GM12878 (cell line): ENCODE results near the gene ZYX. TPM values are rescaled to one million over a fixed set of nuclear protein-coding genes. Genes with fewer than 3 reads are reported as not detected.

ENCODE experiments used
- ATAC-seq: fragments of 200-7000 bp; cut with Tn5 transposase; 3 replicates; pipeline ENCODE4 v1.9.1; 2020; ENCODE audit warnings: mild to moderate bottlenecking, moderate library complexity
- BruUV-seq: library from RNA; stranded (reverse); fragments of 400-500 nt; replicated peaks from 2 replicates; lab custom pipeline; 2021; lab: Mats Ljungman, UMichigan
- CTCF ChIA-PET: fragments of 300-600 bp; sonication (Branson Sonifier 250); formaldehyde crosslinking; extraction: SDS; loops from one replicate; lab custom pipeline; 2021; ENCODE audit warnings: inconsistent platforms; lab: Yijun Ruan, JAX
- POLR2A ChIA-PET: fragments of 350-600 bp; formaldehyde crosslinking; extraction: SDS; loops from one replicate; lab custom pipeline; 2021; ENCODE audit warnings: inconsistent platforms; lab: Charles Lee
- RAD21 ChIA-PET: fragments of 300-600 bp; sonication (Branson Sonifier 250); formaldehyde crosslinking; loops from one replicate; lab custom pipeline; 2023; ENCODE audit warnings: antibody characterized with exemption; ENCODE audit not compliant: unreplicated experiment; lab: Charles Lee
- SMC1A ChIA-PET: fragments of 300-600 bp; sonication (Branson Sonifier 250); formaldehyde crosslinking; loops from one replicate; lab custom pipeline; 2023; ENCODE audit not compliant: unreplicated experiment, uncharacterized antibody; lab: Charles Lee
- DNase-seq: peaks from one replicate; pipeline ENCODE4 v3.0.0-alpha.2; 2011; ENCODE audit warnings: low read depth, low spot score
- FAIRE-seq: peaks from 3 replicates; lab custom pipeline; 2011; peaks lifted over from hg19 to GRCh38; lab: Jason Lieb, UNC
- H2AFZ ChIP-seq: 2 replicates; pipeline ENCODE4 v1.6.0; 2011; ENCODE audit warnings: low read depth, low read length, control low read depth; ENCODE audit not compliant: control insufficient read depth
- H3K27ac ChIP-seq: 2 replicates; pipeline ENCODE4 v1.5.1; 2011; ENCODE audit warnings: control low read depth; ENCODE audit not compliant: control insufficient read depth, insufficient read depth
- H3K27me3 ChIP-seq, 2 experiments: replicated peaks in 1 of 2; 2 replicates each; pipeline versions ENCODE4 v1.6.0 to v1.6.1; 2011; ENCODE audit warnings: low read length in 1 of 2; ENCODE audit not compliant: control insufficient read depth in 2 of 2, insufficient read depth in 2 of 2
- H3K36me3 ChIP-seq, 2 experiments: 2 replicates each; pipeline ENCODE4 v1.5.1; 2011; ENCODE audit warnings: low read length in 1 of 2; ENCODE audit not compliant: control insufficient read depth in 2 of 2, insufficient read depth in 2 of 2
- H3K4me1 ChIP-seq: 2 replicates; pipeline ENCODE4 v1.6.1; 2011; ENCODE audit warnings: mild to moderate bottlenecking, low read length, moderate library complexity, mixed read lengths; ENCODE audit not compliant: control insufficient read depth, insufficient read depth
- H3K4me2 ChIP-seq: 2 replicates; pipeline ENCODE4 v1.6.0; 2011; ENCODE audit warnings: control low read depth; ENCODE audit not compliant: control insufficient read depth, insufficient read depth
- H3K4me3 ChIP-seq: fragments of 200-600 bp; sonication (generic); 2 replicates; pipeline ENCODE4 v1.5.1; 2016
- H3K79me2 ChIP-seq: 2 replicates; pipeline ENCODE4 v1.6.0; 2011; ENCODE audit warnings: low read length; ENCODE audit not compliant: control insufficient read depth, insufficient read depth
- H3K9ac ChIP-seq: 2 replicates; pipeline ENCODE4 v1.8.0; 2011; ENCODE audit warnings: low read length, control low read depth, mixed read lengths; ENCODE audit not compliant: control insufficient read depth, insufficient read depth
- H3K9me3 ChIP-seq: replicated peaks from 3 replicates; pipeline ENCODE4 v1.5.1; 2011; ENCODE audit warnings: mild to moderate bottlenecking, low read length; ENCODE audit not compliant: control insufficient read depth, insufficient read depth
- H4K20me1 ChIP-seq: 2 replicates; pipeline ENCODE4 v1.6.0; 2011; ENCODE audit not compliant: control insufficient read depth, insufficient read depth
- DPF2 ChIP-seq: fragments of 450-650 bp; IDR thresholded peaks from 2 replicates; pipeline ENCODE4 v1.6.1; 2017; ENCODE audit warnings: mild to moderate bottlenecking
- EED ChIP-seq: sonication (generic); IDR thresholded peaks from 2 replicates; pipeline ENCODE4 v1.6.1; 2016; ENCODE audit warnings: antibody characterized with exemption, low read depth
- GATAD2B ChIP-seq: fragments of 450-650 bp; conservative IDR thresholded peaks from 2 replicates; pipeline ENCODE4 v1.6.1; 2017; ENCODE audit warnings: low read depth, mild to moderate bottlenecking, moderate library complexity
- IKZF1 ChIP-seq: fragments of 450-650 bp; conservative IDR thresholded peaks from 2 replicates; pipeline ENCODE4 v1.6.1; 2017; ENCODE audit warnings: antibody characterized with exemption, mild to moderate bottlenecking
- IKZF2 ChIP-seq, 2 experiments: fragments of 450-650 bp; IDR thresholded peaks; 2 replicates each; pipeline ENCODE4 v1.6.1; 2017; ENCODE audit warnings: mild to moderate bottlenecking in 2 of 2, moderate library complexity in 2 of 2
- SMARCA5 ChIP-seq: fragments of 450-650 bp; IDR thresholded peaks from 2 replicates; pipeline ENCODE4 v1.6.1; 2017; ENCODE audit warnings: mild to moderate bottlenecking
- whole genome bisulfite sequencing: methylation state at CpG from one replicate; pipeline ENCODE4 v1.1.6; 2016; ENCODE audit warnings: low lambda C conversion rate; ENCODE audit not compliant: insufficient replicate concordance, insufficient coverage; ENCODE audit errors: missing lambda C conversion rate; 5-methylcytosine and 5-hydroxymethylcytosine counted together
- in situ Hi-C: fragments of 300-500 bp; cut with MboI; formaldehyde crosslinking; loops from 9 replicates; pipeline ENCODE4 v1.14.3; 2018; ENCODE audit warnings: mixed read lengths
- intact Hi-C: fragments of 100-400 bp; cut with micrococcal nuclease; formaldehyde crosslinking; loops from one replicate; pipeline ENCODE4 v1.14.2; 2022; ENCODE audit not compliant: unreplicated experiment
- polyA plus RNA-seq, 11 experiments: library from polyadenylated mRNA; depleted of rRNA in 4 of 11; unstranded in 6 of 11; stranded (reverse) in 5 of 11; fragments of >200 nt; fragmentation: Nextera tagmentation in 4 of 11; fragmentation: Illumina TruSeq in 1 of 11; extraction: Ambion mirVana in 4 of 11; extraction: Trizol in 1 of 11; gene quantifications; 1 replicate in 1 of 11; 2 replicates in 10 of 11; pipeline versions ENCODE4 v1.2.1 to v1.2.3, GENCODE V29; 2011 to 2016; ENCODE audit warnings: inconsistent platforms in 2 of 11, missing spikeins in 2 of 11, low read depth in 1 of 11
- total RNA-seq, 4 experiments: library from RNA; depleted of rRNA in 3 of 4; stranded (reverse); fragments of >200 nt in 3 of 4; fragmentation: Illumina TruSeq in 1 of 4; extraction: Trizol in 1 of 4; gene quantifications; 2 replicates each; pipeline versions ENCODE4 v1.2.1 to v1.2.3, GENCODE V29; 2013 to 2021
- TF ChIP-seq, protein P1 (sequence below): IDR thresholded peaks from 2 replicates; pipeline ENCODE4 v1.6.1; 2012; ENCODE audit warnings: low read depth, low read length, improper control_type of control experiment
- TF ChIP-seq, protein P2 (sequence below): fragments of 450-650 bp; IDR thresholded peaks from 2 replicates; pipeline ENCODE4 v1.6.1; 2016; ENCODE audit warnings: mild to moderate bottlenecking
- TF ChIP-seq, protein P3 (sequence below): IDR thresholded peaks from 2 replicates; pipeline ENCODE4 v1.6.1; 2012; ENCODE audit warnings: low read length, inconsistent platforms
- TF ChIP-seq, protein P4 (sequence below): fragments of 450-650 bp; IDR thresholded peaks from 2 replicates; pipeline ENCODE4 v1.6.1; 2016; ENCODE audit warnings: mild to moderate bottlenecking, moderate library complexity, borderline replicate concordance

ZYX gene
- total and polyA plus RNA-seq, 10 of the 15 experiments (the other 5 are each of a cell fraction or from before 2014, with no cell fraction given), result 2.1 to 100 (median 27.6) TPM

DNA sequence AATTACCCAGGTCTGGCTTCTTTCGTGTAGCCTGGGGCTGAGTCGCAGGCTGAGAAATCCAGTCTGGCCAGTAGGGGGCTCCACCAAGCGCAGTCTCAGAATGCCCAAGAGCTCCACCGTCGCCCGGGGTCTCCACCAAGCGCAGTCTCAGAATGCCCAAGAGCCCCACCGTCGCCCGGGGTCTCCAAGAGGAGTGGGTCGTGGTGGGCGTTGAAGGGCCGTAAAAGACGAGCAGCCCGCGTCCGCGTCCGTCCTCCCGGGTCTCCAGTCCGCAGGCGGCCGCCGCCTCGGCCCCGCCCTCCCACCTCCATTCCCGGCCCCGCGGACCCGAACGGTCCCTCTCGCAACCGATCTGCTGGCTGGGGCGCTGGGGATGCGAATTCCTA is 892 bp upstream of the ZYX start (continued):
- TF ChIP-seq, protein P1, sequence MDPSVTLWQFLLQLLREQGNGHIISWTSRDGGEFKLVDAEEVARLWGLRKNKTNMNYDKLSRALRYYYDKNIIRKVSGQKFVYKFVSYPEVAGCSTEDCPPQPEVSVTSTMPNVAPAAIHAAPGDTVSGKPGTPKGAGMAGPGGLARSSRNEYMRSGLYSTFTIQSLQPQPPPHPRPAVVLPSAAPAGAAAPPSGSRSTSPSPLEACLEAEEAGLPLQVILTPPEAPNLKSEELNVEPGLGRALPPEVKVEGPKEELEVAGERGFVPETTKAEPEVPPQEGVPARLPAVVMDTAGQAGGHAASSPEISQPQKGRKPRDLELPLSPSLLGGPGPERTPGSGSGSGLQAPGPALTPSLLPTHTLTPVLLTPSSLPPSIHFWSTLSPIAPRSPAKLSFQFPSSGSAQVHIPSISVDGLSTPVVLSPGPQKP, result peak; percentile 47; the same call in 1 of the 2 replicates
- peak; percentile 70 for TF ChIP-seq SMARCA5
- TF ChIP-seq, protein P2, sequence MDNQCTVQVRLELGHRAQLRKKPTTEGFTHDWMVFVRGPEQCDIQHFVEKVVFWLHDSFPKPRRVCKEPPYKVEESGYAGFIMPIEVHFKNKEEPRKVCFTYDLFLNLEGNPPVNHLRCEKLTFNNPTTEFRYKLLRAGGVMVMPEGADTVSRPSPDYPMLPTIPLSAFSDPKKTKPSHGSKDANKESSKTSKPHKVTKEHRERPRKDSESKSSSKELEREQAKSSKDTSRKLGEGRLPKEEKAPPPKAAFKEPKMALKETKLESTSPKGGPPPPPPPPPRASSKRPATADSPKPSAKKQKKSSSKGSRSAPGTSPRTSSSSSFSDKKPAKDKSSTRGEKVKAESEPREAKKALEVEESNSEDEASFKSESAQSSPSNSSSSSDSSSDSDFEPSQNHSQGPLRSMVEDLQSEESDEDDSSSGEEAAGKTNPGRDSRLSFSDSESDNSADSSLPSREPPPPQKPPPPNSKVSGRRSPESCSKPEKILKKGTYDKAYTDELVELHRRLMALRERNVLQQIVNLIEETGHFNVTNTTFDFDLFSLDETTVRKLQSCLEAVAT, result 0 out of 2 replicates have a peak, but pooled peaks have one; percentile 30
- TF ChIP-seq, all 136 proteins: peak for 15

DNA sequence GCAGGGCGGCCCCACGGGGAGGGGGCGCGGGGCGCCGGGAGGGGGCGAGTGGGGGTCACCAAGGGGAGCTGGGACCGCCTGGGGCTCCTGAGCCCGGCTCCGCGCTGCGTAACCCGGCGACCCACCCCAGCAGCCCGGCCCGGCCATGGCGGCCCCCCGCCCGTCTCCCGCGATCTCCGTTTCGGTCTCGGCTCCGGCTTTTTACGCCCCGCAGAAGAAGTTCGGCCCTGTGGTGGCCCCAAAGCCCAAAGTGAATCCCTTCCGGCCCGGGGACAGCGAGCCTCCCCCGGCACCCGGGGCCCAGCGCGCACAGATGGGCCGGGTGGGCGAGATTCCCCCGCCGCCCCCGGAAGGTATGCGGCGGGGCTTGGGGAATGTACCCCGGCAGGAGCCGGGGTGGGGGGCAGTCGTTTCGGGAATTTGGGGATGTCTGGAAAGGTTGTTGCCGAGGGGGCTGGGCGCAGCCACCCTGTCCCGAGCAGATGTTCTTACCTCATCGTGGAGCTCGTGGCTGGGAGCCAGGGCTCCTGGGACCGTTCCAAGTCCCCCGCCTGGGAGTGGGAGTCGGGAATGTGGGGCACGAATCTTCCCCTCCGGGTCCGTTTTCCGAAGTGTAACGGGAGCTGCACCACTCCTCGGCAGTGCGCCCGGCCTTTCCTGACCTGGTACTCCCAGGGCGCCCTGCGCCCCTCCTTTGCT is 431 bp downstream of the ZYX start:
- Histone ChIP-seq H3K36me3 (peaks cover 0 to 2% of the 10 kb centered on the region in 2 experiments; a peak in 1 of 4 replicates), H2AFZ (peak overlapping the region; percentile 20), H3K4me1 (peaks cover 20% of the 10 kb centered on the region), H3K79me2 (peaks cover 47% of the 10 kb centered on the region), H3K27ac (peak overlapping the region; percentile 92), H3K4me3 (peak overlapping the region; percentile 99), H3K4me2 (peak overlapping the region; percentile 76), H3K9me3 (no peaks in the 10 kb centered on the region), H4K20me1 (no peaks in the 10 kb centered on the region; the same call in 1 of the 2 replicates), H3K9ac (peak overlapping the region; percentile 94), H3K27me3 (no peaks in the 10 kb centered on the region)
- RAD21 ChIA-PET, result interaction anchor here (1.3 kb wide), 1 partner anchor 34 kb away, joined by 5 read pairs; no protein-coding TSS in a partner anchor
- peak; percentile 0; the same call in 1 of the 3 replicates for ATAC-seq
- BruUV-seq, result no TSS peak
- no peak for DNase-seq
- SMC1A ChIA-PET, result no interaction called here
- no peak for FAIRE-seq
- CTCF ChIA-PET, result interaction anchor here (0.7 to 2.0 kb wide), 2 partner anchors 374 to 746 kb away, joined by 3 to 6 read pairs; no protein-coding TSS in a partner anchor
- POLR2A ChIA-PET, result no interaction called here
- 2% methylated on average over 45 of the region's 64 CpGs for WGBS
- intact Hi-C loops (loop anchor here (2.0 to 5.0 kb wide), 2 partner anchors 74 to 93 kb away; partner anchors contain the start of gene CASP2), in situ Hi-C loops (no loop called here)
- TF ChIP-seq GATAD2B, result peak; percentile 51; the same call in 1 of the 2 replicates
- peak; percentile 77 for TF ChIP-seq IKZF1
- TF ChIP-seq, protein P3, sequence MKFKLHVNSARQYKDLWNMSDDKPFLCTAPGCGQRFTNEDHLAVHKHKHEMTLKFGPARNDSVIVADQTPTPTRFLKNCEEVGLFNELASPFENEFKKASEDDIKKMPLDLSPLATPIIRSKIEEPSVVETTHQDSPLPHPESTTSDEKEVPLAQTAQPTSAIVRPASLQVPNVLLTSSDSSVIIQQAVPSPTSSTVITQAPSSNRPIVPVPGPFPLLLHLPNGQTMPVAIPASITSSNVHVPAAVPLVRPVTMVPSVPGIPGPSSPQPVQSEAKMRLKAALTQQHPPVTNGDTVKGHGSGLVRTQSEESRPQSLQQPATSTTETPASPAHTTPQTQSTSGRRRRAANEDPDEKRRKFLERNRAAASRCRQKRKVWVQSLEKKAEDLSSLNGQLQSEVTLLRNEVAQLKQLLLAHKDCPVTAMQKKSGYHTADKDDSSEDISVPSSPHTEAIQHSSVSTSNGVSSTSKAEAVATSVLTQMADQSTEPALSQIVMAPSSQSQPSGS, result no peak
- TF ChIP-seq, protein P4, sequence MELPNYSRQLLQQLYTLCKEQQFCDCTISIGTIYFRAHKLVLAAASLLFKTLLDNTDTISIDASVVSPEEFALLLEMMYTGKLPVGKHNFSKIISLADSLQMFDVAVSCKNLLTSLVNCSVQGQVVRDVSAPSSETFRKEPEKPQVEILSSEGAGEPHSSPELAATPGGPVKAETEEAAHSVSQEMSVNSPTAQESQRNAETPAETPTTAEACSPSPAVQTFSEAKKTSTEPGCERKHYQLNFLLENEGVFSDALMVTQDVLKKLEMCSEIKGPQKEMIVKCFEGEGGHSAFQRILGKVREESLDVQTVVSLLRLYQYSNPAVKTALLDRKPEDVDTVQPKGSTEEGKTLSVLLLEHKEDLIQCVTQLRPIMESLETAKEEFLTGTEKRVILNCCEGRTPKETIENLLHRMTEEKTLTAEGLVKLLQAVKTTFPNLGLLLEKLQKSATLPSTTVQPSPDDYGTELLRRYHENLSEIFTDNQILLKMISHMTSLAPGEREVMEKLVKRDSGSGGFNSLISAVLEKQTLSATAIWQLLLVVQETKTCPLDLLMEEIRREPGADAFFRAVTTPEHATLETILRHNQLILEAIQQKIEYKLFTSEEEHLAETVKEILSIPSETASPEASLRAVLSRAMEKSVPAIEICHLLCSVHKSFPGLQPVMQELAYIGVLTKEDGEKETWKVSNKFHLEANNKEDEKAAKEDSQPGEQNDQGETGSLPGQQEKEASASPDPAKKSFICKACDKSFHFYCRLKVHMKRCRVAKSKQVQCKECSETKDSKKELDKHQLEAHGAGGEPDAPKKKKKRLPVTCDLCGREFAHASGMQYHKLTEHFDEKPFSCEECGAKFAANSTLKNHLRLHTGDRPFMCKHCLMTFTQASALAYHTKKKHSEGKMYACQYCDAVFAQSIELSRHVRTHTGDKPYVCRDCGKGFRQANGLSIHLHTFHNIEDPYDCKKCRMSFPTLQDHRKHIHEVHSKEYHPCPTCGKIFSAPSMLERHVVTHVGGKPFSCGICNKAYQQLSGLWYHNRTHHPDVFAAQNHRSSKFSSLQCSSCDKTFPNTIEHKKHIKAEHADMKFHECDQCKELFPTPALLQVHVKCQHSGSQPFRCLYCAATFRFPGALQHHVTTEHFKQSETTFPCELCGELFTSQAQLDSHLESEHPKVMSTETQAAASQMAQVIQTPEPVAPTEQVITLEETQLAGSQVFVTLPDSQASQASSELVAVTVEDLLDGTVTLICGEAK, result 0 out of 2 replicates have a peak, but pooled peaks have one; percentile 22
- TF ChIP-seq DPF2, result 0 out of 2 replicates have a peak, but pooled peaks have one; percentile 42
- 0 out of 2 replicates have a peak, but pooled peaks have one; percentile 30 for TF ChIP-seq EED
- peak; percentile 57 to 75 for TF ChIP-seq IKZF2 (IDR thresholded peaks at IDR 0.05)
